ENCODE data around the gene VPS13A. TPM values are rescaled to one million over a fixed set of nuclear protein-coding genes. Genes with fewer than 3 reads are reported as not detected.

The VPS13A gene
- total and polyA plus RNA-seq, 10 donors, result 7.5 to 90.9 (median 56.5) TPM

DNA sequence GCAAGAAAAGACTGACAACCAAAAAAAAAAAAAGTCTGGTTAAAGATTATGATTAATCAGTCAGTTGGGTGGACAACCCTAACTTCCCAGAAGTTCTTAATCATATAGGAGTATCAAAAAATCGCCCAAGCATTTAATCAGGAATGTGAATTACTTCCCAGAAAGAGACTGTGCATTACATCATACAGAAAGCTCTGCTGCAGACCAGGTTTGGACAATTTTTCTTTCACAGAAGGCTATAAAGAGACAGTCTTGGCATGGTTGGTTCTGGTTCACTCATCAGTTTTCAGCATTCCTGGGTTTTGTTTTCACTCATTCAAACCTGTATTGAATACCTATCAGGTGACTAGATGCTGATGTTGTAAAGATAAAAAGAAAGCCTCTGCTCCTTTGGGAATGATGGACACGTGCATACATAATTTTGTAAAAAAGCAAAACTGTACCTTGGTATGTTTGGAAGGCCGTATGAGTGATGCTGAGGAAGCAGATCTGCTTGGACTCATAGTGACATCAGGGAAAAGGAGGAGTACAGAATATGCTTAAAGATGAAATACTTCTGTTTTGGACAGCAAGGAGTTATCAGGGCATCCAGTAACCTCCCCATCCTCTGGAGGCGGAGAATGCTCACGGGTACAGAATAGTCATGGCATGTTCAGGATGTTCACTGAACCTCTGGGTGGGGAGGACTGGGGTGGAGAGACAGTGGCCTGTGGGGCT lies 292.3 kb downstream of the VPS13A start:
- DNase-seq, result no peak
- Histone ChIP-seq H3K9me3 (peaks cover 0 to 17% (median 9%) of the 10 kb centered on the region in 8 donors), H3K36me3 (no peaks in the 10 kb centered on the region), H3K27me3 (replicated peaks in 1 of 7) (peaks cover 0 to 6% (median 0%) of the 10 kb centered on the region in 7 donors), H3K27ac (no peak overlapping the region), H3K4me1 (no peaks in the 10 kb centered on the region), H3K4me3 (no peak overlapping the region)
- intact Hi-C loops (cut with DNase I; ENCODE audit: low total_unique reads), result loop anchor here (5.0 kb wide), 1 partner anchor 258 kb away; no protein-coding TSS in a partner anchor
- TF ChIP-seq, protein P1, sequence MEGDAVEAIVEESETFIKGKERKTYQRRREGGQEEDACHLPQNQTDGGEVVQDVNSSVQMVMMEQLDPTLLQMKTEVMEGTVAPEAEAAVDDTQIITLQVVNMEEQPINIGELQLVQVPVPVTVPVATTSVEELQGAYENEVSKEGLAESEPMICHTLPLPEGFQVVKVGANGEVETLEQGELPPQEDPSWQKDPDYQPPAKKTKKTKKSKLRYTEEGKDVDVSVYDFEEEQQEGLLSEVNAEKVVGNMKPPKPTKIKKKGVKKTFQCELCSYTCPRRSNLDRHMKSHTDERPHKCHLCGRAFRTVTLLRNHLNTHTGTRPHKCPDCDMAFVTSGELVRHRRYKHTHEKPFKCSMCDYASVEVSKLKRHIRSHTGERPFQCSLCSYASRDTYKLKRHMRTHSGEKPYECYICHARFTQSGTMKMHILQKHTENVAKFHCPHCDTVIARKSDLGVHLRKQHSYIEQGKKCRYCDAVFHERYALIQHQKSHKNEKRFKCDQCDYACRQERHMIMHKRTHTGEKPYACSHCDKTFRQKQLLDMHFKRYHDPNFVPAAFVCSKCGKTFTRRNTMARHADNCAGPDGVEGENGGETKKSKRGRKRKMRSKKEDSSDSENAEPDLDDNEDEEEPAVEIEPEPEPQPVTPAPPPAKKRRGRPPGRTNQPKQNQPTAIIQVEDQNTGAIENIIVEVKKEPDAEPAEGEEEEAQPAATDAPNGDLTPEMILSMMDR (IDR thresholded peaks at IDR 0.05 in 8 of 11, conservative IDR thresholded peaks at IDR 0.05 in 3 of 11), result no peak
- no peak for TF ChIP-seq POLR2A (IDR thresholded peaks at IDR 0.05)
- TF ChIP-seq POLR2AphosphoS5 (IDR thresholded peaks at IDR 0.05), result no peak
- WGBS, 5 donors, result 73 to 84% (median 82%) methylated on average over 5 of the region's 5 CpGs

Other genes with a start within 250 kb of the VPS13A start
- not detected for gene FOXB2, start 157.9 kb upstream of the VPS13A start, total RNA-seq
- gene FOXB2, start 157.9 kb upstream of the VPS13A start, polyA plus RNA-seq, result not detected